ENCODE data around the gene OAS3.

Gene OAS3

DNA sequence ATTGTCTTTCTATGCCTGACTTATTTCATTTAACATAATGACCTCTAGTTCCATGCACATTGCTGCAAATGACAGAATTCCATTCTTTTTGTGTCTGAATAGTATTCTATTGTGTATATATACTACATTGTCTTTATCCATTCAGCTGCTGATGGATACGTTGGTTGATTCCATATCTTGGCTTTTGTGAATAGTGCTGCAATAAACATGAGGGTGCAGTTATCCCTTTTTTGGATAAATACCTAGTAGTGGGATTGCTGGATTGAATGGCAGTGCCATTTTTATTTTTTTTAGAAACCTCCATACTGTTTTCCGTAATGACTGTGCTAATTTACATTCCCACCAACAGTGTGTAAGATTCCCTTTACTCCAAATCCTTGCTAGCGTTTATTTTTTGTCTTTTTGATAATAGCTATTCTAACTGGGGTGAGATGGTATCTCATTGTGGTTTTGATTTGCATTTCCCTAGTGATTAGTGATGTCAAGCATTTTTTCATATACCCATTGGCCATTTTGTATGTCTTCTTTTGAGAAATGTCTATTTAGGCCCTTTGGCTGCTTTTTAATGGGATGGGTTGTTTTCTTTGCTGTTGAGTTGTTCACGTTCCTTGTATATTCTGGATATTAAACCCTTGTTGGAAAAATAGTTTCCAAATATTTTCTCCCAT lies 42.4 kb downstream of the OAS3 start:
- H2AFZ ChIP-seq (ENCODE audit: low read depth, low read length): no peak overlapping the region
- H3K9ac ChIP-seq (ENCODE audit: low read length): no peak overlapping the region
- H3K27me3 ChIP-seq (ENCODE audit: low read depth, low read length): no peaks in the 10 kb centered on the region
- no peaks in the 10 kb centered on the region for H4K20me1 ChIP-seq (ENCODE audit: insufficient read depth, low read length)
- no peak overlapping the region for H3K27ac ChIP-seq (ENCODE audit: low read length)
- no peaks in the 10 kb centered on the region for H3K79me2 ChIP-seq (ENCODE audit: low read length)
- peaks cover 19% of the 10 kb centered on the region for H3K4me1 ChIP-seq (ENCODE audit: low read length)
- 0 out of 2 replicates have a peak, but pooled peaks cover 5% of the 10 kb centered on the region for H3K9me3 ChIP-seq (ENCODE audit: insufficient read depth, low read length)
- TF ChIP-seq EZH2phosphoT487 (IDR thresholded peaks at IDR 0.05; ENCODE audit: low read depth): no peak
- TF ChIP-seq, protein P1, sequence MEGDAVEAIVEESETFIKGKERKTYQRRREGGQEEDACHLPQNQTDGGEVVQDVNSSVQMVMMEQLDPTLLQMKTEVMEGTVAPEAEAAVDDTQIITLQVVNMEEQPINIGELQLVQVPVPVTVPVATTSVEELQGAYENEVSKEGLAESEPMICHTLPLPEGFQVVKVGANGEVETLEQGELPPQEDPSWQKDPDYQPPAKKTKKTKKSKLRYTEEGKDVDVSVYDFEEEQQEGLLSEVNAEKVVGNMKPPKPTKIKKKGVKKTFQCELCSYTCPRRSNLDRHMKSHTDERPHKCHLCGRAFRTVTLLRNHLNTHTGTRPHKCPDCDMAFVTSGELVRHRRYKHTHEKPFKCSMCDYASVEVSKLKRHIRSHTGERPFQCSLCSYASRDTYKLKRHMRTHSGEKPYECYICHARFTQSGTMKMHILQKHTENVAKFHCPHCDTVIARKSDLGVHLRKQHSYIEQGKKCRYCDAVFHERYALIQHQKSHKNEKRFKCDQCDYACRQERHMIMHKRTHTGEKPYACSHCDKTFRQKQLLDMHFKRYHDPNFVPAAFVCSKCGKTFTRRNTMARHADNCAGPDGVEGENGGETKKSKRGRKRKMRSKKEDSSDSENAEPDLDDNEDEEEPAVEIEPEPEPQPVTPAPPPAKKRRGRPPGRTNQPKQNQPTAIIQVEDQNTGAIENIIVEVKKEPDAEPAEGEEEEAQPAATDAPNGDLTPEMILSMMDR (IDR thresholded peaks at IDR 0.05; ENCODE audit: low read depth, low read length): no peak
- no peaks in the 10 kb centered on the region for H3K36me3 ChIP-seq (replicated peaks; ENCODE audit: low read depth, low read length)
- H3K4me3 ChIP-seq (ENCODE audit: low read length): no peak overlapping the region
- no peak overlapping the region for H3K4me2 ChIP-seq (ENCODE audit: low read length)

DNA sequence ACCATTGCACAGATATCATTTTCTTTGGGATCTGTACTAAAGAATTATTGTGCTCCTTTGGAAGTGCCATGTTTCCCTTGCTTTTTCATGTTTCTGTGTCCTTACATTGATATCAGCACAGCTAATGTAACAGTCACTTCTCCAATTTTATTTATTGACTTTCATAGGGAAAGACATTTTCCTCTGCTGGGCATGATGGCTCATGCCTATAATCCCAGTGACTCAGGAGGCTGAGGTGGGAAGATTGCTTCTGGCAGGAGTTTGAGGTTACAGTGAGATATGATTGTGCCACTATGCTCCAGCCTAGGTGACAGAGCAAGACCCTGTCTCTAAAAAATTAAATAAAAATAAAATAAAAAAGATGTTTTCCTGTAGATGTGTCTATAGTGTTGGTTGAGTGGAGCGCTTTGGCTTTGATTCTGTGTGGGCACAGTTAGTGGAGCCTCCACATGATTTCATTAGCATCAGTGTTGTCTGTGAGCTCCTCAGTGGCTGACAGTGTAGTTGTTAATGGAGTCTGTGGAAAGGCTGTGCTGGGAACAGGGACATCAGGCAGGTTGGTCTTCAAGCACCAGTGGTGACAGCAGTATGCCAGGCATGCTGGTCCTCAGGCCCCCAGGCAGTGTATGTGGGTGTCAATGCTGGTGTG lies 47.5 kb downstream of the OAS3 start:
- no peaks in the 10 kb centered on the region for H3K79me2 ChIP-seq (ENCODE audit: low read length)
- no peak overlapping the region for H3K4me3 ChIP-seq (ENCODE audit: low read length)
- H3K9ac ChIP-seq (ENCODE audit: low read length): no peak overlapping the region
- TF ChIP-seq, protein P1 (IDR thresholded peaks at IDR 0.05; ENCODE audit: low read depth, low read length): no peak
- TF ChIP-seq EZH2phosphoT487 (IDR thresholded peaks at IDR 0.05; ENCODE audit: low read depth): no peak
- H4K20me1 ChIP-seq (ENCODE audit: insufficient read depth, low read length): no peaks in the 10 kb centered on the region
- H3K27ac ChIP-seq (ENCODE audit: low read length): no peak overlapping the region
- H3K36me3 ChIP-seq (replicated peaks; ENCODE audit: low read depth, low read length): peaks cover 9% of the 10 kb centered on the region
- H3K4me1 ChIP-seq (ENCODE audit: low read length): peaks cover 6% of the 10 kb centered on the region
- H2AFZ ChIP-seq (ENCODE audit: low read depth, low read length): no peak overlapping the region
- H3K9me3 ChIP-seq (ENCODE audit: insufficient read depth, low read length): 0 out of 2 replicates have a peak, but pooled peaks cover 5% of the 10 kb centered on the region
- no peak overlapping the region for H3K4me2 ChIP-seq (ENCODE audit: low read length)
- H3K27me3 ChIP-seq (ENCODE audit: low read depth, low read length): no peaks in the 10 kb centered on the region

DNA sequence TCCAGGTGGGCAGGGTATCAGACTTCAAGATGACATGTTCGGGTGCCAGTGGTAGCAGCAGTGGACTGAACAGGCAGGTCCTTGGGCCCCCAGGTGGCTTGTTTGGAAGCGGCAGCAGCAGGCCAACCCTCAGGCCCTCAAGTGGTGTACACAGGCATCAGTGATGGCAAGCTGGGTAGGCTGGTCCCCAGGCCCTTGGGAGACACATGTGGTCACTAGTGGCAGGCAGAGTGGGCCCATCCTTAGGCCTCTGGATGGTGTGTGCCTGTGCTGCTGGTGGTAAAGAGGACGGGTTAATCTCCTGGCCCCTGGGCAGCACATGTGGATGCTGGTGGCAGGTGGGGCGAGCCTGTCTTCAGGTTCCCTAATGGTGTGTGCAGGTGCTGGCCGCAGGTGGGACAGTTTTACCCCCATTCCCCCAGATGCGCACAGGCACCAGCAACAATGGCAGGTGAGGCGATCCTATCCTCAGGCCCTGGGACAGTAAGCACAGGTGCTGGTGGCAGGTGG lies 48.1 kb downstream of the OAS3 start:
- Histone ChIP-seq H2AFZ (ENCODE audit: low read depth, low read length) (no peak overlapping the region), H3K27me3 (ENCODE audit: low read depth, low read length) (no peaks in the 10 kb centered on the region), H3K4me2 (ENCODE audit: low read length) (no peak overlapping the region), H3K9me3 (ENCODE audit: insufficient read depth, low read length) (0 out of 2 replicates have a peak, but pooled peaks cover 5% of the 10 kb centered on the region), H3K79me2 (ENCODE audit: low read length) (no peaks in the 10 kb centered on the region), H3K4me1 (ENCODE audit: low read length) (peaks cover 6% of the 10 kb centered on the region), H4K20me1 (ENCODE audit: insufficient read depth, low read length) (no peaks in the 10 kb centered on the region), H3K36me3 (replicated peaks; ENCODE audit: low read depth, low read length) (peaks cover 9% of the 10 kb centered on the region), H3K9ac (ENCODE audit: low read length) (no peak overlapping the region), H3K27ac (ENCODE audit: low read length) (no peak overlapping the region), H3K4me3 (ENCODE audit: low read length) (no peak overlapping the region)
- TF ChIP-seq, protein P1 (IDR thresholded peaks at IDR 0.05; ENCODE audit: low read depth, low read length): no peak
- TF ChIP-seq EZH2phosphoT487 (IDR thresholded peaks at IDR 0.05; ENCODE audit: low read depth): no peak

DNA sequence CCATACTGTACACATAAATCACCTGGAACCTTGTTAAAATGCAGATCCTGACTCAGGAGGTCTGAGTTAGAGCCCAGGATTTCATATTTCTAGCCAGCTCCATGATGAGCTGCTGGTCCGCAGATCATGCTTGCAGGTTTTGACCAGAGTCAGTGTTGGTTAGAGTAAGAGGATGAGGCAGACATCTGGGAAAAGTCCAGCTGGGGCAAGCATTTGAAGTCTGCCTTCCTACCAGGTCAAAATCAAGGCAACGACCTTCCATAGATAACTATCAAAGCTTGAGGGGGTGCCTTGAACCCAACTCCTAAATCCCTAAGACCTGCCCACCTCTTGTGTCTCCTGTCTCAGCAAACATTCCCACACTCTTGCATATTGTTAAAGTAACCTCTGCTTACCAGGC lies 49.3 kb downstream of the OAS3 start:
- Histone ChIP-seq H3K27me3 (ENCODE audit: low read depth, low read length) (no peaks in the 10 kb centered on the region), H3K27ac (ENCODE audit: low read length) (no peak overlapping the region), H4K20me1 (ENCODE audit: insufficient read depth, low read length) (no peaks in the 10 kb centered on the region), H3K9me3 (ENCODE audit: insufficient read depth, low read length) (0 out of 2 replicates have a peak, but pooled peaks cover 5% of the 10 kb centered on the region), H3K79me2 (ENCODE audit: low read length) (no peaks in the 10 kb centered on the region), H3K4me3 (ENCODE audit: low read length) (no peak overlapping the region), H3K4me1 (ENCODE audit: low read length) (peaks cover 9% of the 10 kb centered on the region), H3K4me2 (ENCODE audit: low read length) (no peak overlapping the region), H3K36me3 (replicated peaks; ENCODE audit: low read depth, low read length) (peaks cover 9% of the 10 kb centered on the region), H3K9ac (ENCODE audit: low read length) (no peak overlapping the region), H2AFZ (ENCODE audit: low read depth, low read length) (no peak overlapping the region)
- TF ChIP-seq, protein P1 (IDR thresholded peaks at IDR 0.05; ENCODE audit: low read depth, low read length): no peak
- no peak for TF ChIP-seq EZH2phosphoT487 (IDR thresholded peaks at IDR 0.05; ENCODE audit: low read depth)

All from OCI-LY3 (cell line).